ENCODE measurements around the gene TRABD.

Gene TRABD

DNA sequence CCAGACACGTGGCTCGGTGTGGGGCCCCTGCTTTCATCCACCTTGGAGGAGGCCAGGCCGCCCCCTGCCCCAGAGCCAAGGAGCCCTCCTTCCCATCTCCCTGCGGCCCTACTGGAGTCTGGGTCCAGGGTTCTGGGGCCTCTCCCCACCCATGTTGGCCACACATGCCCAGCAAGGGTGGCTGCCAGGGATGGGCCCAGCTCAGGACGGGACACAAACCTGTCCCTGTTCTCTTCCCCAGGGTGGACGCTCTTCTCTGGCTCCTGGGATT is 10.6 kb upstream of the TRABD start:
- DNase-seq = no peak

DNA sequence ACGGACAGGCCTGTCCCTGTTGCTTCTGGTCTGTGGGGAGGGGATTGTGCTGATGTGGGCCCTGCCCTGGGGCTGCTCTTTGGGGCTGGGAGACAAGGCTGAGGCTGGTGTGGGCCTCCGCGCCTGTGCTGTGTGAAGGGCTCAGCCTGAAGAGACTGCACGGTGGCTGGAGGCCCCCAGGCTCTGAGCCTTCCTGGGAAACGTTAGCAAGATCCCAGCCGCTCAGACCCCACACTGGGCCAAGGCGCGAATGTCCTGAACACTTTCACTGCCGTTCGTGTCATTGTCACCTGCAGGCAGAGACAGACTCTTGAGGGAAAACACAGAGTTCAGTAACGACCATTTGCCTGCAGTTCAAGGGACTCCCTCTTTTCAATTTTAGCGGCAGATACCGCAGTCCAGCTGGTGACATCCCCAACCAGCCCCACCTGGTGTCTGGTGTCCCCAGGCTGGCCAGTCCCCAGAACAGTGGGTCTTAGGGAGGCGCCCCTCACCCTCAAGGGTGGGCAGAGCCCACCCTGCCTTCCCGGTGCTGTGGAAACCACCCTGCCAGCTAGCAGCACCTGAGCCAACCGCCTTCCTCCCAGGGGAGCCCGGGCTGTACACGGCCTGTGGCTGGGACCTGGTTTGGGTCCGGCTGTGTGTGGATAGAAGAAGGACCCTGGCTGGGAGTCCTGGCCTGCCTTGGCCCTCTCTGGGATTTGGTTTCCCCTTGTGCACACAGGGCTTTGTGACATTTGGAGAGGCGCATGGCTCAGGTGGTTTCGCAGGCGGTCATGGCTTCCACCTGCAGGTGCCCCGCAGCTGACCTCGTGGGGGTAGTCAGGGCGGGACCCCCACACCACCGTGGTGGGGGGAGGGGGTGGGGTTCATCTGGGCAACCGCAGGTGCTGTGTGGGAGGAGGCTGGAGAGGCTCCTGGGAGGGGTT is 9.5 kb upstream of the TRABD start:
- DNase-seq = no peak

DNA sequence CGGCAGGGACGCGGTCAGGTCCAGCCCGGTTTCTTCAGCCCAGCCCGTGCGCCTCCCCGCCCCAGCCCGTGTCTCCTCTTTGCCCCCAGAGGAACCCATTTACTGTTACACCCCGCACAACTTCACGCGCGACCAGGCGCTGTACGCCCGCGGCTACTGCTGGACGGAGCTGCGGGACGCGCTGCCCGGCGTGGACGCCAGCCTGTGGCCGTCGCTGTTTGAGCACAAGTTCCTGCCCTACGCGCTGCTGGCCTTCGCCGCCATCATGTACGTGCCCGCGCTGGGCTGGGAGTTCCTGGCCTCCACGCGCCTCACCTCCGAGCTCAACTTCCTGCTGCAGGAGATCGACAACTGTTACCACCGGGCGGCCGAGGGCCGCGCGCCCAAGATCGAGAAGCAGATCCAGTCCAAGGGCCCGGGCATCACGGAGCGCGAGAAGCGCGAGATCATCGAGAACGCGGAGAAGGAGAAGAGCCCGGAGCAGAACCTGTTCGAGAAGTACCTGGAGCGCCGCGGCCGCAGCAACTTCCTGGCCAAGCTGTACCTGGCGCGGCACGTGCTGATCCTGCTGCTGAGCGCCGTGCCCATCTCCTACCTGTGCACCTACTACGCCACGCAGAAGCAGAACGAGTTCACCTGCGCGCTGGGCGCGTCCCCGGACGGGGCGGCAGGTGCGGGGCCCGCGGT is 8.7 kb upstream of the TRABD start:
- no peak for DNase-seq

DNA sequence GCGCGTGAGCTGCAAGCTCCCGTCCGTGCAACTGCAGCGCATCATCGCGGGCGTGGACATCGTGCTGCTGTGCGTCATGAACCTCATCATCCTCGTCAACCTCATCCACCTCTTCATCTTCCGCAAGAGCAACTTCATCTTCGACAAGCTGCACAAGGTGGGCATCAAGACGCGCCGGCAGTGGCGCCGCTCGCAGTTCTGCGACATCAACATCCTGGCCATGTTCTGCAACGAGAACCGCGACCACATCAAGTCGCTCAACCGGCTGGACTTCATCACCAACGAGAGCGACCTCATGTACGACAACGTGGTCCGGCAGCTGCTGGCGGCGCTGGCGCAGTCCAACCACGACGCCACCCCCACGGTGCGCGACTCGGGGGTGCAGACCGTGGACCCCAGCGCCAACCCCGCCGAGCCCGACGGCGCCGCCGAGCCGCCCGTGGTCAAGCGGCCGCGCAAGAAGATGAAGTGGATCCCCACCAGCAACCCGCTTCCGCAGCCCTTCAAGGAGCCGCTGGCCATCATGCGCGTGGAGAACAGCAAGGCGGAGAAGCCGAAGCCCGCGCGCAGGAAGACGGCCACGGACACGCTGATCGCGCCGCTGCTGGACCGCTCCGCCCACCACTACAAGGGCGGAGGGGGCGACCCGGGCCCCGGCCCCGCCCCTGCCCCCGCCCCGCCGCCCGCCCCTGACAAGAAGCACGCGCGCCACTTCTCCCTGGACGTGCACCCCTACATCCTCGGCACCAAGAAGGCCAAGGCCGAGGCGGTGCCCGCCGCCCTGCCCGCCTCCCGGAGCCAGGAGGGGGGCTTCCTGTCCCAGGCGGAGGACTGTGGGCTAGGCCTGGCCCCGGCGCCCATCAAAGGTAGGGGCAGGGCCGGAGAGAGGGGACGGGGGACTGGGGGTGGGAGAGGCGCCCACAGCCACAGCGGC is 7.9 kb upstream of the TRABD start:
- no peak for DNase-seq

DNA sequence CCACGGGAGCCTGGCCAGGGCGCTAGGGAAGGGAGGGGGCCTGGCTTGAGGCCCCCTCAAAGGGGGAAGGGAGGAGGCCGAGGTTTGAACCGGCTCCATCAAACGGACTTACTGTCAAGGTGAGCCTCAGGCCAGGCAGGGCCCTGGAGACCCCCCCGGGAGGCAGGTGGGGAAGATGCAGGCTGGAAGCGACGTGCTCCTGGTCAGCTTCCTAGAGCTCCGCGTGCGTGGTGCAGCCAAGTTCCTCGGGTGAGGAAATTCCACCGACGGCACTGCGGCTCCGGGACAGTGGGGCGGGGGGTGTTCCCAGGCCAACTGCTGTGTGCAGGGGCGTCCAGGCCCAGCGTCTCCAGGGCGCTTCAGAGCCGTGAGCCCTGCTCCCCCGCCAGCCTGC is 7.2 kb upstream of the TRABD start:
- DNase-seq = no peak

DNA sequence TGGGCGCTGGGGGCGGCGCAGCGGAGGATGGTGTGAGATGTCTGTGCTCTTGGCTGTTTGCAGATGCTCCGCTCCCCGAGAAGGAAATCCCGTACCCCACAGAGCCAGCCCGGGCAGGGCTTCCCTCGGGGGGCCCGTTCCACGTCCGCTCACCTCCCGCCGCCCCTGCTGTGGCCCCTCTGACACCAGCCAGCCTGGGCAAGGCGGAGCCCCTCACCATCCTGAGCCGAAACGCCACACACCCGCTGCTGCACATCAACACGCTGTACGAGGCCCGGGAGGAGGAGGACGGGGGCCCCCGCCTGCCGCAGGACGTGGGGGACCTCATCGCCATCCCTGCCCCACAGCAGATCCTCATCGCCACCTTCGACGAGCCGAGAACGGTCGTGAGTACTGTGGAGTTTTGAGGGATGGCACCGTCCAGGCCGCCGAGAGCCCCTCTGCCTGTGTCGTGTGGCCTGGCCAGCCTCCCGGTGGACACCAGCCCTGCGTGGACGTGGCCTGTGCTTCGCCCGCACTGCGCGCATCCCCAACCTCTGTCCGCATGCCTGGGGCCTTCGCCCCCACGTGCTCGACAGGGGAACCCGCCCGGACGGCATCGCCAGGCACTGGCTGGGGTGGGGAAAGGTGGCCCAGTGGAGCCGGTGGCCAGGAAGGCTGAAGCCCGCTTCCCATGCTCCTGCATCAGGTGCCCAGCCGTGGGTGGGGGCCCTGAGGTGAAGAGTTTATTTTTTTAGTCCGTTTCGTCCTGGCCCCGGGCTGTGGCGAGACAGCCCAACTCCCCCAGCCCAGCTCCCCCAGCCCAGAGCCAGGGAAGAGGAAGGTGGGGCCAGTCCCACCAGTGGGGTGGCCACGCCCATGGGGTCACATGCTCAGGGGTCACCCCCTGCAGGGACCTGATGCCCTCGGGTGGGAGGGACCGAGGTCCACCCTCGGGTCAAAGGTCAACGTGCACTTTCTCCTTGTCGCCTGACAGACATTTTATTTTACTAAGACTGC is 6.5 kb upstream of the TRABD start:
- DNase-seq = no peak

DNA sequence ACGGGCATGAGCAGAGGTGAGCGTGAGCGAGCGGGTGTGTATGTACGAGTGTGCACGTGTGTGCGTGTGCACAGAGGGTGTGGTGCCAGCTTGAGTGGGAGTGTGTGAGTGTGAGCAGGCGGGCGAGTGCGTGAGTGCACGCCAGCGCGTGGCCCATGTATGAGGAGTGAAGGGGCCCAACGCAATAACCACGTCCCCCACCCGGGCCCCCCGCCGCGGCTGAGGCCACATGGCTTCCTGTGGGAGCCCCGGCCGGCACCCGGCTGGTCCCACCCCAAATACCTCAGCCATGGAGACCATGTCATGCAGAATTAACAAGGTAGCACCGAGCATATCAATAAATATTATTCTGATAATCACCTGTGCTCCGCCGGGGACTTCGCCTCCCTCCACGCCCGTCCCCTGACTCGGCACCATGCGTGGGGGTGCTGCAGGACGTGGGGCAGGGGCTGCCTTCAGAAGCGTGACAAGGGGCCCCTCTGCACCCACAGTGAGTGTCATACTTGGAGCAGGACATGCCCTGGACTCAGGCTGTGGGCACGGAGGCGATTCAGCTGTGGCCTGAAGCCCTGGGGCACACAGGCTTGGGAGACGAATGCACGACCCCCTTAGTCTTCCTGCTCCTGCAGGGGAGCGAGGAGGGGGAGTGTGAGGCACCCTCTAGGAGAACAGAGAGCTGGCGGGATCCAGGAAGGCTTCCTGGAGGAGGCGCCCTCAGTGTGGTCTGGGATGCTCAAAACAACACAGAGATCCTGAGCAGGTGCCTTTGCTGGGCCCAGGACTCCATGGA is 5.6 kb upstream of the TRABD start:
- DNase-seq = no peak

DNA sequence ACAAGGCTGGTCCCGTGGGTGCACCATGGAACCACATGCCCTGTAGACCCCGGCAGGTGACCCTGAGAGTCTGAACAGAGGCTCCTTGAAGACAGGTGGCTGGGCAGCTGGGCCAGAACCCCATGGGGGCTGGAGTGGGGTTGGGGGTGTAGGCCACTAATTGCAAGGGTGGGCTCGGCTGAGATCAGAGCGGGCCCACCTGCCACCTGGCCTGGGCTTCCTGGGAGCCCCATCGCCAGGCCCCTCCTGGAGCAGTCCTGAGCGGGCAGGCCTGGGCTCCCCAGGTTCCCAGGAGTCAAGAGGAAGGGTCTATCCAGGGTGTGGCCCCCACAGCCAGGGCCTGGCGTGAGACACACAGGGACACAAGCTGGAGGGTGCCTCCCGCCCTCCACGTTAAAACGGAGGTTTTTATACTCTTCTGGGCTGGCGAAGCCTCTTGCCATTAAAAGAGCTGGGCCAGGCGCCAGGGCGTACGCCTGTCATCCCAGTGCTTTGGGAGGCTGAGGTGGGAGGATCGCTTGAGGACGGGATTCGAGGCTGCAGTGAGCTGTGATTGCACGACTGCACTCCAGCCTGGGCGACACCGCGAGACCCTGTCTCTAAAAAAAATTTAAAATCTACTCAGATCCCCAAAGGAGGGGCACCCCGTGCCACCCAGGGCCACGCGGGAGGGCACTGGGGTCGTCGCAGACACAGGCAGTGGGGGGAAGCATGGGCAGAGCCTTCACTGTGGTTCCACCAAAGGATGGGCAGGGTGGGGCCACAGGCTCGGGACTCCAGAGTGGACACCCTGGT is 4.8 kb upstream of the TRABD start:
- no peak for DNase-seq

DNA sequence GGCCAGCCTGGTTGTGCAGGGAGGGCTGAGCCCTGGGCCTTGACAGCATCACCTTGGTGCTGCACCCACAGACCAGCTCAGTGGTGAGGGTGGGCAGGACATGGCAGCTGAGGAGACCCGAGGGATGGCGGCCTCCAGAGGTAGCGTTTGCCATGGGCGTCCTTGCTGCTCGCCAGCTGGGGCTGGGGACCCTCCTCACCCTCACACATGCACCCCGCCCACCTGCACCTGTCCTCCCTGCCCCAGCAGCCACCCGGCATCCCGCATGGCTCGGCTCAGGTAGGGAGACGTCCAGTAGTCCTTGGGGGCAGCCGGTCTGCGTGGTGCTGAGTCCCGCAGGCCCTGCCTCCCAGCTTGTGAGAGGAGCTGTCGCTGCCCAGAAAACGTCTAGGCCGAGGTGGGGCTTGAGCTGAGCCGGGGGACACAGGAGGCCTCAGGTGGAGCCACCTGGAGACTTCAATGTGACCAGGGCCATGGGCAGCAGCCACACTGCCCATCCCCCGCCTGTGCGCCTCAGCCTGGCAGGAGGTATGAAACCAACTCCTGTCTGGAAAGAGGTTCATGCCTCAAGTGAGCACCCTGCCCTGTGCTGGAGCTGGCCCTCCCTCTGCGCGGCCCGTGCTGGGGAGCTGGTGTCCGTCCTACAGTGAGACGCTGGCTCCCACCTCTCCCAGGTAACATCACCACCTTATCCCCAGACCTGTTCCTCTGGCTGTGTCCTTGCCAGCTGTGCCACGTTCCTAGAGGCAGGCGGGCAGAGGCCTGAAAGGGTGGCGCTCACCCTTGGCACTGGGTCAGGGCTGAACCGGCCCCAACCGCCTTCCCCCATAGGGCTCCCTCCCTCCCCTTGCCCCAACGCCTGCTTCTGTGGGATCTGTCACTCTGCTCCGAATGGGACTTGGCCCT is 3.3 kb upstream of the TRABD start:
- DNase-seq = no peak

DNA sequence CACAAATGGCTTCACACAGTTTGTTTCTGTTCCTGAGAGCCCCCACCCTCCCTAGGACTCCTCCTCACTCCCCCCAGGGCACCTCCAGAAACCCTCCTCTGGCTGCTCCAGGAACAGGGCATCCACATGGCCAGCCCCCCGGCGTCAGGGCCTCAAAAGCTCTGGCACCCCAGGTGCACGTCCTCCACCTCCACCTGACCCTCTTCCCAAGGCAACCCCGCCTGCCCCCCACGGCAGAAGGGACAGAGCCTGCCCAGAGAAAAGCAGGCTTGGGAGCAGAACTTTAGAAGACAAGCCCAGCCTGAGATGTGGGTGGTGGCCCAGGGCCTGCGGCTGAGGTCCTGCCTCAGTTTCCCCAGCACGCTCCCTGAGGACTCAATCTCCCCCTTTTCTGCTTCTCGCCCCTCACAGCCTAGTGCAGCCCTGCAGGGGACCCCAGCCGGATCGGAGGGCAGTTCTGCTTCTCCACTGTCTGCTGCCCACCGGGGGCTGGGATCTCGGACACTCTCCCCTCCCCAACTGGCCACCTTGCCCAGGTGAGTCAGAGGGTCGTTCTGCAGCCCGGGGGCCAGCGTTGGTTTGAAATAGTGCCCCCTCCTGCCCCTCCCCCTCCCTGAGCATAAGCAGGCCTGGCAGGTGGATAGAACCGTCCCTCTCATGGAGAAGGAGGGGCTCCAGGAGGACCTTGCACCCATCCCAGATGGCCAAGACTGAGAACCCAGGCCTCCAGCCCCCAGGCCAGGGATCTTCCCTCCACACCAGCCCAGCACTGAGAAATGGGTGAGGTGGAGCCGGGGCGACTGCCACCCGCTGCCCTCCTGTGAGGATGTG is 2.4 kb upstream of the TRABD start:
- no peak for DNase-seq

DNA sequence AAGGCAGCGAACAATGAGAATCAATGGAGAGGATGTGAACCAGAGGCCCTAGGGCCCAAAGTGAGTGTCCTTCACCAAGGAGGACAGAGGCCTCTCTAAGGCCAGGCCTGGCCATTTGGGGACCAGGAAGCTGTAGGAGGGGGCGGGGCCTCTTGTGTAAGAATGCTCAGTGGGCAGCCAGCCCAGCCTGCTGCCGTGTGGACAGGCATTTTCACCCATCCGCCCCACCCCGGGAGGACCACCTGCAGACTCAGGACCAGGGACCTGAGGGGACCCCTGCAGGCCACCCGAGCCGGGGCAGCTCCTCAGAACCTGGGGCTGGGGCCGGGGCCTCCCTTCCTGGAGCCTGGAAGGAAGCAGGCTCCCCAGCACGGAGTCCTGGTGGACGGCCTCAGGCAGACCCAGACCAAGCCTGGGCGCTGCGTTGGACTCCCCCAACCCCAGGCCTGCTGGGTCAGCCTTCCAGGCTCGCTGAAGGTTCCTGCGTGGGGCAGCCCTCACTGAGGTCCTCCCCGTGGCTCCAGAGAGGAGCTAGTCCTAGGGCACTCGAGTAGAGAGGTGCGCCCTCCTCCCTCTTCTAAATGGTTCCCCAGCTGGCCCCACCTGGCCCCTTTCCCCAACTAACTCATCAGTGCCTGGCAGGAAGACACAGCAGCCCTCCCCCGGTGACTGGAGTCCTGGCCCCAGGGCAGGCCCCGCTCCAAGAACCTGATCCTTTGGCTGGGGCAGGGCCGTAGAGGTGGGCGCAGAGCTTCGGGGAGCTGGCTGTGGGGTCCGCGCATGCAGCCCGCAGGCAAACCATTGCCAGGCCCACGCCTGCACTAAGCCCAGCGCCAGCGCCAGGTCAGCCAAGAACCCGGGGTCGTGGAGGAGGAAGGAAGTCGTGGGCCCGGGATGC is 1.5 kb upstream of the TRABD start:
- DNase-seq = peak; percentile 35

DNA sequence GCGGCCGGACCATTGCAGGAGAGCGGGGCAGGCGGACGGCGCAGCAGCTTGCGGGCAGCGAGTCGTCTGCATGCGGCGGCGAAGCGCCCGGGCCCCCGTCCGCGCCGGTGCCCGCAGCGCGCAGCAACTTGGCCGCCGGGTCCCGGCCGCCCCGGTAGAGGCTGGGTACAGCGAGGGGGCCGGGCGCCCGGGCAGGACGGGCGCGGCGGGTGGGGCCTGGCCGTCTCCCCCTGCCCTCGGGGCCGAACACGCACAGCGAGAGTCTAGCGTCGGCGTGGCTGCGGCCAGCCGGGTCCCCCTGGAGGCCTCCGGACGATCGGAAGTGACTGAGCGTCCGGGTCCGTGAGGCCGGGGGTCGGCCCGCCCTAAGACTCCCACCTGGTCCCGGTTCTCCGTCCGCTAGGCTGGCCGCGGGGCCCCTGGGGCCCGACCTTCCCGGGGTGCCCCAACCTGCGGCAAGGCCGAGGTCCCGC is 775 bp upstream of the TRABD start:
- no peak for DNase-seq

DNA sequence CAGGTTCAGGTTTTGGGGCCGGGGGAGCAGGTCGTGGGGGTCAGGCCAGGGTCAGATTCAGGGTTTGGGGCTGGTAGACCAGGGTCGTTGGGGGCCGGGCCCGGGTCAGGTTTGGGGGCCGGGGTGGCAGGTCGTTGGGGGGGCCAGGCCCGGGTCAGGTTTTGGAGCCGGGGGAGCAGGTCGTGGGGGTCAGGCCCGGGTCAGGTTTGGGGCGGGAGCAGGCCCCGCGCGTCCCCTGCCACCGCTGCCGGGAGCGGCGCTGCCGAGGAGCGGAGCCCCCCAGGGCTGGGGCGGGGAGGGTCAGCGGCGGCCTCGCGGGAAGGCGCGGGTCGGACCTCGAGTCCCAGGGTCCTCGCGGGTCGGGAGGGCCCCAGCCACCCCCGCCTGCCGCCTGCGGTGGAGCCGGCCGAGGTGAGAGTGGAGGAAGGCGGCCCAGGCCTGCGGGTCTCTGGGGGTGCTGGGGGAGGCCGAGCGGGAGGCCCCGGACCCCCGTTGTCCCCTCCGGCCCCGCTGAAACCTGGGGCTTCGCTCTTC is 535 bp downstream of the TRABD start:
- DNase-seq = no peak

DNA sequence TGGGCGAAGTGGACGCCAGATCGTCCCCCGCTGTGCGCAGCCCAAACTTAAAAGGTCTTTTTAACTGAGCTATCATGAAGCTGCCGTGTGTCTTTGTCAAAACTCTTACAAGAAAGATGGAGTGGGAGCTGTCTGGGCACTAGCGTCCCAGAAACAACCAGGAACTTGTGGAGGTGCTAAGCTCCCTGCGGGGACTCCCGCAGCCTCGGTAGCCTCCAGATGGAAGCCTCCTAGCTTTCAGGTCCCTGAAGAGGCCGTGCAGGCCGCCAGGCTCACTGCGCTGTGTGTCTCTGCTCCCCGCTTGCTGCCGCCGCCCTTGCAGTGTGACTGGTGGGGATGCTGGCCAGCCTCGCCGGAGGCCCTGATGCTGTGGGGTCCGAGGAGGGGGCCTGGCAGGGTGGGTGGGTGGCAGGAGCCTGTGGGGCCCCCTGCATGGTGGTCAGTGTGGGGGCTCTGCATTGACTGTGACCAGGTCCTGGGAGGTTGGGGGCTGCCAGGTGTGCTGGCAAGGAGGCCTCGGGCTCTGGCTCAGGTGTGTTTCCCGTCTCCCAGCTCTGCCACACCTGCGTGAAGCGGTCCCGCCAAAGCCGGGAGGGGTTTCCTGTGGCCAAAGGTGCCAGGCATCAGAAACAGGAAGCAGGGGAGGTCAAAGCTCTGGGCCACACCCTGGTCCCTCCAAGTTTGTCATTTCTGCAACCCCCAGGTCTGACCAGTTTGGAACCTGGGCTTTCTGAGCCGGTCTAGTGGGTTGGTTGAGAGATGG is 1.2 kb downstream of the TRABD start:
- DNase-seq = peak; percentile 17

DNA sequence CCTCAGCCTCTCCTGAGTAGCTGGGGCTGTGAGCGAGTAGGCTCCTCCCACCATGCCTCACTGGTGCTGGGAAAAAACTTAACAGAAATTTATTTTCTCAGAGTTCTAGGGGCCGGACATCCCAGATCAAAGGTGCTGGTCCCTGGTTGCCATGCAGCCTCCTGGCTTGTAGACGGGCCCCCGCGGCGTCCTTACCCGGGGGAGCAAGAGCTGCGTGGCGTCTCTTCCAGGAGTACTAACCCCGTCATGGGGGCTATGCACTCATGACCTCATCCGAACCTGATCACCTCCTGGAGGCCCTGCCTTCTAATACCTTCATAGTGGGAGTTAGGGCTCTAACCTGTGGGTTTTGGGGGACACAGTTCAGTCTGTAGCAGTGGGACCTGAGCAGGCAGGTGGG is 2.6 kb downstream of the TRABD start:
- DNase-seq = no peak

DNA sequence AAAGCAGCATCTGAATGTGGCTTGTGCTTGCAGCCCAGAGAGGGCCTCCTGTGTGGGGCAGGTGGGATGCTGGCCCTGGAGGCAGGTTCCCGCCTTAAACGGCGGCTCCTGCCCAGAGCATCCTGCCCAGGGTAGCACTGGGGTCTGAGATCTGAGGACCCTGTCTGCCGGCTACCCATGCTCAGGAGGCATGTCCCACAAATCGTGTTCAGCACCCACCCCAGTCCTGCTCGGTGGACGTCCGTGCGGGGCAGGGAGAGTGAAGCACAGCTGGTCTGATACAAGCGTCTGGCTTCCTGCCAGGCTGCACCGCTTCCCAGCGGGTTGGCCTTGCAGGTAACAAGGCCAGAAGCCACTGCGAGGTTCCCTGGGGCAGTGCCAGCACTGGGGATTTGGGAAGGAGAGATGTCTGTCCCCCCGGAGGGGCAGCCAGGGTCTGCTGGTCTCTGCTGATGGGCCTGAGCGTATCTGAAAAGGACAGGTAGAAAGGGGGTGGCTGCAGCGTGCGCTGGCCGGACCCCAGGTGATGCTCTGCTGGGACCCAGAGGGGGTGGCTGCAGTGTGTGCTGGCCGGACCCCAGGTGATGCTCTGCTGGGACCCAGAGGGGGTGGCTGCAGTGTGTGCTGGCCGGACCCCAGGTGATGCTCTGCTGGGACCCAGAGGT is 3.6 kb downstream of the TRABD start:
- no peak for DNase-seq

All from fibroblast of skin of right quadriceps (primary cell).